ENCODE results near the gene TPGS2. TPM values are rescaled to one million over a fixed set of nuclear protein-coding genes. Genes with fewer than 3 reads are reported as not detected.

Gene TPGS2
- total RNA-seq, 4 donors from 2014 or later: 59.5 to 84.2 (median 75.9) TPM

- intact Hi-C loops (cut with DNase I; ENCODE audit: low total_unique reads): no loop called here
- WGBS, 2 donors: 78 to 83% methylated on average over 2 of the region's 2 CpGs
- no peak for DNase-seq (ENCODE audit: low spot score in 2 of 2)
- TF ChIP-seq CTCF (IDR thresholded peaks at IDR 0.05) (no peak), POLR2A (IDR thresholded peaks at IDR 0.05) (no peak)
- H3K4me3 ChIP-seq (ENCODE audit: low read depth, poor library complexity, severe bottlenecking): no peak overlapping the region
Observed at GRCh38 chr18:36808681-36809080, 20.1 kb downstream of the TPGS2 start.

- 92 to 100% methylated on average over 2 of the region's 2 CpGs for WGBS, 2 donors
- no peak for TF ChIP-seq CTCF (IDR thresholded peaks at IDR 0.05)
- TF ChIP-seq POLR2A (IDR thresholded peaks at IDR 0.05): no peak
- no peak overlapping the region for H3K4me3 ChIP-seq (ENCODE audit: low read depth, poor library complexity, severe bottlenecking)
- no peak for DNase-seq (ENCODE audit: low spot score in 2 of 2)
- intact Hi-C loops (cut with DNase I; ENCODE audit: low total_unique reads): no loop called here
Observed at GRCh38 chr18:36805105-36805504, 23.7 kb downstream of the TPGS2 start.

- no peak overlapping the region for H3K4me3 ChIP-seq (ENCODE audit: low read depth, poor library complexity, severe bottlenecking)
- 92 to 97% methylated on average over 3 of the region's 3 CpGs for WGBS, 2 donors
- TF ChIP-seq POLR2A (IDR thresholded peaks at IDR 0.05): no peak
- no peak for TF ChIP-seq CTCF (IDR thresholded peaks at IDR 0.05)
- intact Hi-C loops (cut with DNase I; ENCODE audit: low total_unique reads): no loop called here
- no peak for DNase-seq (ENCODE audit: low spot score in 2 of 2)
Observed at GRCh38 chr18:36798738-36799473, 29.9 kb downstream of the TPGS2 start.

GRCh38 chr18:36792634-36793283, 36.0 kb downstream of the TPGS2 start:
- WGBS, 2 donors: 92 to 97% methylated on average over 4 of the region's 4 CpGs
- H3K4me3 ChIP-seq (ENCODE audit: low read depth, poor library complexity, severe bottlenecking): no peak overlapping the region
- TF ChIP-seq POLR2A (IDR thresholded peaks at IDR 0.05): no peak
- no peak for TF ChIP-seq CTCF (IDR thresholded peaks at IDR 0.05)
- DNase-seq (ENCODE audit: low spot score in 2 of 2): no peak
- intact Hi-C loops (cut with DNase I; ENCODE audit: low total_unique reads): no loop called here

- WGBS, 2 donors: 33 to 43% methylated on average over 4 of the region's 4 CpGs
- peak; percentile 60 to 90 for DNase-seq (ENCODE audit: low spot score in 2 of 2)
- no peak overlapping the region for H3K4me3 ChIP-seq (ENCODE audit: low read depth, poor library complexity, severe bottlenecking)
- intact Hi-C loops (cut with DNase I; ENCODE audit: low total_unique reads): no loop called here
- no peak for TF ChIP-seq CTCF (IDR thresholded peaks at IDR 0.05)
- no peak for TF ChIP-seq POLR2A (IDR thresholded peaks at IDR 0.05)
Observed at GRCh38 chr18:36786686-36787085, 42.1 kb downstream of the TPGS2 start.
